Stromal cell of bone marrow (primary cell): ENCODE measurements around the gene RGS8.
"Not testable (repeated sequence)": the region's sequence is repeated elsewhere in the genome, so short reads cannot be mapped to it uniquely, and the experiment has no call there.

Experiments used
- DNase-seq: peaks from one replicate; pipeline ENCODE4 v3.0.0-alpha.2; 2012; ENCODE audit warnings: low read depth

RGS8 gene

DNA sequence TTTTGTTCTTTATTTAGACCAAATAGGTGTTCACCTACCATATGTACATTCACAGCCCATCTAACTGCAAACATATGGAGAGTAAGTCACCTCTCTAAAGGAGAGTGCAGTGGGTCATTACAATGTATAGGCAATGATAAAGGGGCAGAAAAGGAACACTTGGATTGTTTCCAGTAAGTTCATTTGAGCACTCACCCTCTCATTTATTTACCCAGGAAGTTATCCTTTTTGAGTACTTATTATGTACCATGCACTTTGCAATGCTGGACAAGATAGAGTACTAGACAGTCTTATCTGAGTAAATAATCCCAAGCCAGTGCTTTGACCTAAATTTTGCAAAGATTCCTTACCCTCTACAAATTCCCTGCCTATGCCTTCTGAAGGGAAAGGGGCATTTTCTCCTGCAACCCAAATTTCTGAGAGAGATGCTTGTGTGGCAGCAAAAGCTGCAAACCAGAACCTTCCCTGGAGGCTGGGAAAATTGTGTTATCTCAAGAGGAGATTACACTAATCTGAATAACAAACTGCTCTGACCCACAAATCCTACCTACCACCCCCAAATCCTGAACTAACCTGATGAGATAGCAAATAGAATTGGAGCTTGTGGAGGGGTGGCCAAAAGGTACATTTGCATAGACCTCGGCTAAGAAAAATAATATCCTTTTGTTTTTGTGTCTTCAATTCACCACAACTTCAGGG, 18.6 kb upstream of the RGS8 start:
- no peak for DNase-seq

- no peak for DNase-seq
Measured at GRCh38 chr1:182700351-182700709, 15.9 kb upstream of the RGS8 start.

DNA sequence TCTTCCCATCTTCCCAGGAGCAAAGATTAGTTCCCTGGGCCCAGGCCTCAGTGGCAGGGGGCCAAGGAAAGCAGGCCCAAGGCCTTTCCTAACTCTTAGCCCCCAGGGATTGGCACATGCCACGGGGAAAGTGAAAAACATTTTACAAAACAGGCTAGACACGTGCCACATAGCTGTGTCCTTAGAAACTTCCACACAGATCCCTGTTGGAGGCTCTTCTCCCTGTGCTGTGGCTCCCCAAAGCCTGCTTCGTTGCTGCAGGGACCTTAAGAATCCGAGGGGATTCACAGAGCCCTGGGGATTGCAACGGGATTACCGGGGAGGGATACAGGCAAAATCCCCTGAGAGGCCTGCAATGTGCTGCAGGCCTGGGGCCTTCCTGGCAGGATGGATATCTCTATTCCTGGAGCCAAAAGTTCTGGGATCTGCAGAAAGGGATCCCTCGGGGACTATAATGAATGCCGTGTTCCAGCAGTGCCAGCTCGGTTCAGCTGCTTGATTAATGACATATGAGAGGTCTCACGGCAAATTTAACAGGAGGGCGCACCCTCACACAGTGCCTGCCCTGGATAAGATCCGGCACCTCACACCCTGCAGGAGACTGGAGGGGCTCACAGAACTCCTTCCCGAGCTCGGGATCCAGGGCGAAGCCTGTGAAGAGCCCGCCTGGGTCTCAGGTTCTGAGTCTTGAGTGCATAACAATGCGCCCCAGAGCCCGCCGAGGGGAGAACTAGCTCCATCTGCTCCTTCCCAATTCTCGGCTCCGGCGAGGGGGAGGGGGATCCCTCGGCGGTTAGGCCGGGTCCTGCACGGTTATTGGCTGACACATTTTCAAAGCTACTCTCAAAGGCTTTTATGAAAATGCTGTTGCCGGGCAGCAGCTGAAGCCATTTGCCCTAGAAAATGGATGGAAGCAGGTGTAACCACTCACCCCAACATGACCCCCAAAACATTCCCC, 15.3 kb upstream of the RGS8 start:
- DNase-seq = peak; percentile 28

GRCh38 chr1:182698971-182699370, 14.6 kb upstream of the RGS8 start:
- no peak for DNase-seq

GRCh38 chr1:182693139-182693538, 8.8 kb upstream of the RGS8 start:
- not testable (repeated sequence) for DNase-seq

DNA sequence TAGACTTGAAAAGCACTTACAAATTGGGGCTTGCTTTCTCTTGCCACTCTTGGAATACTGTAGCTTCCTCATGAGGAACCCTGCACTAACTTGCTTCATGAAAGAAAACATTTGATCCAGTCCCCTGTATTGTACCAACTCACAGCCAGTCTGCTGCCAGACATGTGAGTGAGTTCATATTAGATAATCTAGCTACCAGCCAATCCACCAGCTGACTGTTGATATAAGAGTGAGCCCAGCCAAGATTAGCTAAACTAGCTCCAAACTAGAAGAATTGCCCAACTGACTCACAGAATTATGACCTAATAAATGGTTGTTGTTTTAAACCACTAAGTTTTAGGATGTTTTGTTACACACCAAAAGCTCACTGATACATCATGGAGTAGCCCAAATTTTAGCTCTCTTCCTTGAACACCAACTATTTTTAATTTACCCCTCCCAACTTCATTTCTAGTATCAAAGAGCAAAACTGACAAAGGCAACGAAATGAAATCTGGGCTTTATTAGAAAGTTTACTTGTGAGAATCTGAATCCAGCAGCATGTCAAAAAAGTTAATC, 6.6 kb upstream of the RGS8 start:
- DNase-seq = no peak

DNA sequence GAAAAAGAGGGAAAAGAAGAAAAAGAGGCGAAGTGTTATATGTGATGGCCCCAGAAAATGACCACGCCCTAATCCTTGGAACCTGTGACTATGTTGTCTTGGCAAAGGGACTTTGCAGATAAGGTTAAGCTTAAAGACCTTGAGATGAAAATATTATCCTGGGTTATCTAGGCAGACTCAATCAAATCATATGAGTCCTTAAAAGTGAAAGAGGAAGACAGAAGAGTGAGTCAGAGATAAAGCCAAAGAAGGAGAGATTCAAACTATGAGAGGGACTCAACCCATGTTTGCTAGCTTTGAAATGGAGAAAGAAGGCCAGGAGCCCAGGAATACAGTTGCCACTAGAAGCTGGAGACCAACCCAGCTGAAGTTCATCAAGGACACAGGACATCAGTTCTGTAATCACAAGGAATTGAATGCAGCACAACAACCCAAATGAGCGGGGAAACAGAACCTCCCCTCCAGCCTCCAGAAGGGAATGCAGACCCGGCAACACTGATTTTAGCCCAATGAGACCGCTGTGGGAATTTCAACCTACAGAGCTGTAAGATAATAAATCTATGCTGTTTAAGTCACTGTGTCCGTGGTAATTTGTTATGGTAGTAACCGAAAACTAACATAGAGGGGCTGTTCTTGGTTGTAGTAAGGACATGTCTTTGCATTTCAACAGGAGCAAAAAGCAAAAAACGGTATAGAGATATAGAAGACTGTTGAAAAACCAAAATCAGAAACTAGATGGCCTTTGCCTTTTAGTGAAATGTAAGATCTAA, 4.2 kb upstream of the RGS8 start:
- no peak for DNase-seq

- no peak for DNase-seq
Measured at GRCh38 chr1:182687361-182687760, 3.0 kb upstream of the RGS8 start.

DNA sequence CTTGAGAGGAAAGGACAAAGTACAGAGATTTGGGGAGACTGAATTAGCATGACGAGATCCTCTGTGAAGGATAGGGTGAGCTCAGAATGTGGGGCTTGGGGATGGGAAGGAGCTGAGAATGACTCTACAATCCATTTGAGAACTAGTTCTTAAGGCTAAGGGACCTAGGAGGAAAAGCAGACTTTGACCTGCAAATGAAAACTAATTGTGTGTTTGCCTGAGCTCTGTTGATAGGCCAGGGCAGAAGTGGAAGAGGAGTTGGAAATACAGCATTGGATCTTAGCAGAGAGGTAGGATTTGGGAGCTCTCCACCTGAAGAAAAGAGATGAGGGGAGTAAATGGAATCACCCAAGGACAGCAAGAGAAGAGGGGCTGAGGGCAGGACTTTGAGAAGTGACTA, 2.1 kb upstream of the RGS8 start:
- no peak for DNase-seq

DNA sequence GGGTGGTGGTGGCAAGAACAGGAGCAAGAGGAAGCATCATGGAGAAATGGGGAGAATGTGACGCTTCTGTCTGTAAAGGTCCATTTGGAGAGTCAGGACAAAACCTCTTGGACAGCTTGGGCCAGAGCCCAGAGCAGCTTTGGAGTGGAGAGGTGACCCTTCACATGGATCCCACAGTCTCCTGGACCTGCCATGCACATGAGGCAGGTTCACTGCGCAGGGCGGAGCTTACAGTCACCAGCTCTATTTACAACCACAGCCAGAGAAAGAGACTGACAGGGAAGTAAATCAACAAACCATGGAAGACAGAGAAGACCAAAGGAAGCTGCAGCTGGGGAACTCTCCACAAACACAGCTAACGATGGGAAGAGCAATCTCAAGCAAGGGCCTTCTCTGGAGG, 828 bp upstream of the RGS8 start:
- no peak for DNase-seq

GRCh38 chr1:182682898-182683501, 1.4 kb downstream of the RGS8 start:
- DNase-seq = no peak

- DNase-seq = no peak
Measured at GRCh38 chr1:182682406-182682805, 2.0 kb downstream of the RGS8 start.

DNA sequence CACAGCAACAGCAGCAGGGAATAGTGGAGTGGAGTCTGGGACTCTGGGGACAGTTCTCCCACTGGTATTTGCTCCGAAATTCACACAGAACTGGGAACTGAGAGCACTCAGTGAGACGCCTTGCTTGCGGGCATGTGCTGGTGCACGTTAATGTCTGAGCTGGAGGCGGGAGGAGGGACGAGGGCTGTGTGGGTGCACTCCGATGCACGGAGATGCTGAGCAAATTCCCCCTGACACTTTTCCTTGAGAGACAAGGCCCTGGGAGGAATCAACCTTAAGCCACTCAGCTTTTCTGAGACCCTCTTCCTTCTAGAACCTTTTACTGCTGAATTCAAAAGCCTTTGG, 2.8 kb downstream of the RGS8 start:
- DNase-seq = no peak

GRCh38 chr1:182680901-182681567, 3.4 kb downstream of the RGS8 start:
- no peak for DNase-seq

GRCh38 chr1:182680408-182680807, 4.0 kb downstream of the RGS8 start:
- no peak for DNase-seq

GRCh38 chr1:182679684-182680083, 4.7 kb downstream of the RGS8 start:
- no peak for DNase-seq

DNA sequence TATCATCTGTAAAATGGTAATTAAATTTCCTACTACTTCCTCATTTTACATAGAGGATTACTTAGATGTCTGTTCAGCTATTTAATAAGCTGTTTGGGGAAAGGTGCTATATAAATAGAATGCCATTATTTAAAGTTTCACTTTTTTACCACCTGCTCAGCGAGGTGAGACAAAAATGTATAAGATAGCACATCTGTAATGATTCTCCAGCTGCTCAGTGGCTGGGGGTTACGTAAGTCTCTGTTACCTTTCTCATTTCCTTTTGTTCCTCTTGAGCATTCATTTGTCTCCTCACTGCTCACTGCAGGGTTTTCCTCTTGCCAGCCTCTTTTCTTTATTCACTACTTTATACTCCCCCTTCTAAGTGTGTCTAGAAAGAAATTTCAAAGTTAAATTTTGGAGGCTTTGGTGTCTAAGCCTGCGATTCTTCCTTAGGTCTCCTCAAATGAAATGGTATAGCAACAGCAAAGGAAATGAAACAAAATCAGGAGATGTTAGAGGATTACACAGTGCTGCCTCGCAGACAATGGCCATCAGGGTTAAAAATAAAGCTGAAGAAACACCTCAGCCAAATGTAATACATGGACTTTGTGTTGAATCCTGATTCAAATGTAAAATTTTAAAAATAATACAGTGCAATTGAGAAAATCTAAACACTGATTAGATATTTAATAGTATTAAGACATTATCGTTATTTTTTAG, 6.8 kb downstream of the RGS8 start:
- no peak for DNase-seq

DNA sequence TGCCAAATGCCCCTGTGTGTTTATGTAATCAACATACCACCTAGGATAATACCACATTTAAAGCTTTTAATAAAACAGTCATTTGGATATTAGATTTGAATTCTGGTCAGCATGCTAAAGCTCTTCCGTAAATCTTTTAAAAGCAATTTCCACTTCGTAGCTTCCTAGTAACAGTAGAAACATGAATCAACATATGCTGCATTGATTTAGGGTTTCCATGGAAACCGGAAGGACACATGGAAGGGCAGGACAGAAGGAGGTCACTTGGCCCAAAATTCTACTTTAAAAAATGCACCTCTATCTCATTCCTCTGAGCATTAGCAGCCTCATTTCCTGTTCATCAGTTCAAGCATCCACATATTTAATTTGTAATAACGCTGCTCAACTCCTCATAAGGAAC, 8.1 kb downstream of the RGS8 start:
- peak; percentile 12 for DNase-seq

DNA sequence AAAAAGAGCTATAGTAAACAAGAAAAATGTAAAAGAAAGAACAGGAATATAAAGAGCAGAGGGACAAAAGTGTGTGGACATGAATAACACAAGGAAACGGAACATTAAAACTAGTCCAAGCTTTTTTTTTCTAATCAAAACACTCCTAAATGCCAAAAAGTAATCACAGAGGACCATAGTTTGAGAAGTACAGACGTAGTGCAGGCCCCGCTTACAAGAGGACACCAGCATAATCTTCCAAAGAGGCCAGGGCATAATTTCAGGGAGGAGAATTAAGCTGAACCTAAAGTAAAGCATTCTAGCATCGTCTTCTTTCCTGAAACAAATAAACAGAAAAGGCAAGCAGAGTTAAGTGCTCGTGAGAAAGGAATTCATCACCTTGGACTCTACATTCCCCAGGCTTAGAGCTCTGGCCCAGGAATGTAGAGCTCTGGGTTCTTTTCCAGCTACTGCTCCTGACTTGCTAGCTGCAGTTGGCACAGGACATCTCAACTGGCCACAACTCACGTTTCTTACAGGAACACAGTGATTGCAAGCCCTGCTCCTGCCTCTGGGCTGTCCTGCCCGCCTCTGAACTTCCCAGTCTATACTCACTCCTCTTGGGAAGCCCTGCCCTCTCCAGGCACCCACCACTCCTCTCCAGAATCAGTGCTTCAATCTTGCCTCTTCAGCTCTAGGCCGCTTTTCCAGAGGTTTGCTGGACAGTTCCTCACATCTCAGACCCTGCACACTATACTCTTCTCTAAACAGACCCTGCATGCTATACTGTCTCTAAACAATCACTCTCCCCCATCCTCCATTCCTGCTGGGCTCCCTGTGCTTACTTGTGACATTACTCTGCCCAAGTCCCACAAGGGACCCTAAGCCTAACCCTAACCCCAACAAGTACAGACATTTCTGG, 9.8 kb downstream of the RGS8 start:
- DNase-seq = no peak

GRCh38 chr1:182672487-182672836, 11.9 kb downstream of the RGS8 start:
- no peak for DNase-seq
